ENCODE measurements around the gene CPVL.
A peak's percentile ranks its signal among the peaks of the same experiment; 100 is the strongest.

DNA sequence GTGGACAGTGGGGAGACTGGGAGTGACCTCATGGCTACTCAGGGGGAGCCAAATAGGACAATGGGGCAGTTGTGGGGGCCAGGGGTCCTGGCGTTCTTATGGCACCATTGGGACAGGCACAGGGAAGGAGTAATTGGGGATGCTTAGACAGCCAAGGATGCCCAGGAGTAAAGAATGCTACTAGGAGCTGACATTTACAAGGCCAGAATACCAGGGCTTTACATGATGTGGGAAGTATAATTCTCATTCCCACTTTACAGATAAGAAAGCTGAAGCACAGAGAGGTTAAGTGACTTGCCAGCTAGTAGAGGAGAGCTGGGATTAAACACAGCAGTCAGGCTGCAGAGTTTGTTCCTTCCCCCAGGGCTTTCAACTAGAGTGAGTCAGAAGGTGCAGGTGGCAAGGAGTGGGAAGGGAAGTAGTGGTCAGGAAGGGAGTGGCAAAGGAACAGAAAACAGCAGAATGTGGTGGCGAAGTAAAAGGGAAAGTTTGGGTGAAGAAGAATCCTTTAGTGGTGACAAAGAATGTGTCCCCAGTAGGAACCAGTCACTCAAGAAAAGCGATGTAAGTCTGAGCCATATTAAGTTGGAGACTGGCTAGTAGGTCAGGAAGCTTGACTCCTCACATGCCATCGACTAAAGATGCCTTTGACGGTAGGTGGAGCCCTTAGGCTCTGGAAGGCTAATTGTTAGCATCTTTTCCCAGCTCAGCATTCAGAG, 32.8 kb downstream of the CPVL start:
- TF ChIP-seq, protein P1, sequence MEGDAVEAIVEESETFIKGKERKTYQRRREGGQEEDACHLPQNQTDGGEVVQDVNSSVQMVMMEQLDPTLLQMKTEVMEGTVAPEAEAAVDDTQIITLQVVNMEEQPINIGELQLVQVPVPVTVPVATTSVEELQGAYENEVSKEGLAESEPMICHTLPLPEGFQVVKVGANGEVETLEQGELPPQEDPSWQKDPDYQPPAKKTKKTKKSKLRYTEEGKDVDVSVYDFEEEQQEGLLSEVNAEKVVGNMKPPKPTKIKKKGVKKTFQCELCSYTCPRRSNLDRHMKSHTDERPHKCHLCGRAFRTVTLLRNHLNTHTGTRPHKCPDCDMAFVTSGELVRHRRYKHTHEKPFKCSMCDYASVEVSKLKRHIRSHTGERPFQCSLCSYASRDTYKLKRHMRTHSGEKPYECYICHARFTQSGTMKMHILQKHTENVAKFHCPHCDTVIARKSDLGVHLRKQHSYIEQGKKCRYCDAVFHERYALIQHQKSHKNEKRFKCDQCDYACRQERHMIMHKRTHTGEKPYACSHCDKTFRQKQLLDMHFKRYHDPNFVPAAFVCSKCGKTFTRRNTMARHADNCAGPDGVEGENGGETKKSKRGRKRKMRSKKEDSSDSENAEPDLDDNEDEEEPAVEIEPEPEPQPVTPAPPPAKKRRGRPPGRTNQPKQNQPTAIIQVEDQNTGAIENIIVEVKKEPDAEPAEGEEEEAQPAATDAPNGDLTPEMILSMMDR (IDR thresholded peaks at IDR 0.05), result no peak
- no peak for TF ChIP-seq EP300 (IDR thresholded peaks at IDR 0.05)
- TF ChIP-seq POLR2AphosphoS5 (IDR thresholded peaks at IDR 0.05), result peak in 1 of 3 donors; percentile 19

Measured in suprapubic skin (tissue), 4 donors.